Heart right ventricle (tissue), 16 donors: ENCODE results near the gene ELMO1. TPM values are rescaled to one million over a fixed set of nuclear protein-coding genes. Genes with fewer than 3 reads are reported as not detected.

ENCODE experiments used
- ATAC-seq, 8 donors: fragments of 200-7000 bp; cut with Tn5 transposase; one replicate each; pipeline ENCODE4 v1.9.1; 2020; ENCODE audit warnings: mild to moderate bottlenecking in 8 of 8, moderate library complexity in 8 of 8, moderate number of reproducible peaks in 1 of 8
- DNase-seq, 2 donors: peaks; one replicate each; pipeline ENCODE4 v3.0.0-alpha.2; 2020
- H3K27ac ChIP-seq, 10 donors: fragments of 200-600 bp; sonication (generic) in 2 of 10; one replicate each; pipeline versions ENCODE4 v1.5.0 to v1.8.0; 2020 to 2022; ENCODE audit warnings: mild to moderate bottlenecking in 3 of 10
- H3K27me3 ChIP-seq, 7 donors: fragments of 200-600 bp; one replicate each; pipeline ENCODE4 v1.8.0; 2021 to 2022; ENCODE audit warnings: mild to moderate bottlenecking in 2 of 7
- H3K36me3 ChIP-seq, 9 donors: fragments of 200-600 bp; sonication (generic) in 1 of 9; one replicate each; pipeline versions ENCODE4 v1.5.0 to v1.8.0; 2020 to 2022; ENCODE audit warnings: mild to moderate bottlenecking in 2 of 9
- H3K4me1 ChIP-seq, 9 donors: fragments of 200-600 bp; sonication (generic) in 1 of 9; one replicate each; pipeline versions ENCODE4 v1.5.0 to v1.8.0; 2020 to 2022; ENCODE audit warnings: mild to moderate bottlenecking in 4 of 9
- H3K4me3 ChIP-seq, 10 donors: fragments of 200-600 bp; sonication (generic) in 2 of 10; one replicate each; pipeline versions ENCODE4 v1.5.0 to v1.8.0; 2020 to 2022; ENCODE audit warnings: mild to moderate bottlenecking in 7 of 10, moderate library complexity in 2 of 10
- H3K9me3 ChIP-seq, 11 donors: fragments of 200-600 bp in 10 of 11; sonication (generic) in 2 of 11; one replicate each; pipeline versions ENCODE4 v1.5.0 to v1.8.0; 2013 to 2022; ENCODE audit warnings: mild to moderate bottlenecking in 2 of 11, control low read depth in 1 of 11, moderate library complexity in 1 of 11
- WGBS, 2 donors: extraction: QIAGEN DNeasy Blood & Tissue Kit; methylation state at CpG; one replicate each; pipeline ENCODE4 v1.1.7; 2013; ENCODE audit warnings: inconsistent platforms in 1 of 2; 5-methylcytosine and 5-hydroxymethylcytosine counted together
- intact Hi-C, 10 donors: fragments of 100-400 bp; cut with DNase I; formaldehyde crosslinking; loops; one replicate each; pipeline versions ENCODE4 v1.11.1 to v1.14.2; 2022
- polyA plus RNA-seq, 2 donors: library from polyadenylated mRNA; stranded (reverse); fragments of 200-250 nt; gene quantifications; one replicate each; pipeline ENCODE4 v1.2.3, GENCODE V29; 2013
- total RNA-seq, 10 donors: library from RNA; stranded (reverse); fragmentation: NEBNext Ultra II Directional in 3 of 10; extraction: Animal tissue kit (Norgen Biotek cat#: 25700) in 3 of 10; gene quantifications; one replicate each; pipeline versions ENCODE4 v1.2.1 to v1.2.4, GENCODE V29; 2021 to 2023
- TF ChIP-seq, protein P1 (sequence below), 9 donors: fragments of 200-600 bp; sonication (generic) in 2 of 9; IDR thresholded peaks; one replicate each; pipeline versions ENCODE4 v1.5.0 to v1.8.0; 2021 to 2022; ENCODE audit warnings: antibody characterized with exemption in 9 of 9, mild to moderate bottlenecking in 5 of 9, moderate library complexity in 1 of 9
- donor health status: Arrhythmogenic right ventricular cardiomyopathy.
- donor health status: ischemic (EF 13 %, LVEDD 7.1; RV severe dilation, severe dysfunction).
- donor health status: healthy with polysubstance abuse.
- donor health status: DM: no; HTN: yes; CAD: no.
- donor health status: DM: no; HTN: no; CAD: no.
- donor health status: ischemic (EF 25% LVEDD 6.9; RV normal size, moderate dysfunction).
- donor health status: ischemic (EF 25% LVEDD 5.7; RV mildly dilated, moderate dysfunction).
- donor health status: healthy.
- donor health status: DM: yes; HTN: yes; CAD: no.
- donor health status: Ischemic cardiomyopathy.
- donor health status: ischemic (EF 35%, LVEDD 5.7; RV mildly dilated, moderate dysfunction).
- donor health status: nonischemic (EF 11% LVEDD 7.7; RV severe dilation, severe dysfunction).
- donor health status: DM: yes; HTN: yes; CAD: no.
- donor health status: PGD.
- donor health status: ischemic (EF 29% LVEDD 5.4; RV normal size, mild dysfunction).
- donor health status: nonischemic (EF 23%, LVEDD 6.1; RV moderate dilation, normal function).

ELMO1 gene
- total and polyA plus RNA-seq, 12 donors = 8.5 to 18.0 (median 13.9) TPM

GRCh38 chr7:37129035-37129425 is 319.6 kb downstream of the ELMO1 start:
- peak overlapping the region in 1 of 10 donors; percentile 7 for H3K27ac ChIP-seq
- peak in 1 of 8 donors; percentile 25 for ATAC-seq
- TF ChIP-seq, protein P1, sequence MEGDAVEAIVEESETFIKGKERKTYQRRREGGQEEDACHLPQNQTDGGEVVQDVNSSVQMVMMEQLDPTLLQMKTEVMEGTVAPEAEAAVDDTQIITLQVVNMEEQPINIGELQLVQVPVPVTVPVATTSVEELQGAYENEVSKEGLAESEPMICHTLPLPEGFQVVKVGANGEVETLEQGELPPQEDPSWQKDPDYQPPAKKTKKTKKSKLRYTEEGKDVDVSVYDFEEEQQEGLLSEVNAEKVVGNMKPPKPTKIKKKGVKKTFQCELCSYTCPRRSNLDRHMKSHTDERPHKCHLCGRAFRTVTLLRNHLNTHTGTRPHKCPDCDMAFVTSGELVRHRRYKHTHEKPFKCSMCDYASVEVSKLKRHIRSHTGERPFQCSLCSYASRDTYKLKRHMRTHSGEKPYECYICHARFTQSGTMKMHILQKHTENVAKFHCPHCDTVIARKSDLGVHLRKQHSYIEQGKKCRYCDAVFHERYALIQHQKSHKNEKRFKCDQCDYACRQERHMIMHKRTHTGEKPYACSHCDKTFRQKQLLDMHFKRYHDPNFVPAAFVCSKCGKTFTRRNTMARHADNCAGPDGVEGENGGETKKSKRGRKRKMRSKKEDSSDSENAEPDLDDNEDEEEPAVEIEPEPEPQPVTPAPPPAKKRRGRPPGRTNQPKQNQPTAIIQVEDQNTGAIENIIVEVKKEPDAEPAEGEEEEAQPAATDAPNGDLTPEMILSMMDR (IDR thresholded peaks at IDR 0.05) = no peak
- WGBS, 2 donors = 89 to 98% methylated on average over 4 of the region's 4 CpGs
- peaks cover 0 to 13% (median 0%) of the 10 kb centered on the region in 11 donors for H3K9me3 ChIP-seq
- H3K4me1 ChIP-seq = peaks cover 3 to 20% (median 13%) of the 10 kb centered on the region in 9 donors
- H3K36me3 ChIP-seq = peaks cover 0 to 22% (median 0%) of the 10 kb centered on the region in 9 donors
- H3K27me3 ChIP-seq = no peaks in the 10 kb centered on the region
- H3K4me3 ChIP-seq = no peak overlapping the region
- no peak for DNase-seq
- intact Hi-C loops = no loop called here

- DNase-seq = peak in 1 of 2 donors; percentile 13
- peaks cover 0 to 13% (median 0%) of the 10 kb centered on the region in 11 donors for H3K9me3 ChIP-seq
- TF ChIP-seq, protein P1 (IDR thresholded peaks at IDR 0.05) = no peak
- no peaks in the 10 kb centered on the region for H3K27me3 ChIP-seq
- peaks cover 3 to 20% (median 13%) of the 10 kb centered on the region in 9 donors for H3K4me1 ChIP-seq
- no peak overlapping the region for H3K4me3 ChIP-seq
- peaks cover 0 to 21% (median 0%) of the 10 kb centered on the region in 9 donors for H3K36me3 ChIP-seq
- WGBS, 2 donors = 85 to 90% methylated on average over 4 of the region's 4 CpGs
- ATAC-seq = peak in 5 of 8 donors; percentile 35 to 63 (median 42)
- peak overlapping the region in 1 of 10 donors; percentile 7 for H3K27ac ChIP-seq
- intact Hi-C loops = no loop called here
These were observed 320.2 kb downstream of the ELMO1 start for GRCh38 chr7:37128327-37129034.

DNA sequence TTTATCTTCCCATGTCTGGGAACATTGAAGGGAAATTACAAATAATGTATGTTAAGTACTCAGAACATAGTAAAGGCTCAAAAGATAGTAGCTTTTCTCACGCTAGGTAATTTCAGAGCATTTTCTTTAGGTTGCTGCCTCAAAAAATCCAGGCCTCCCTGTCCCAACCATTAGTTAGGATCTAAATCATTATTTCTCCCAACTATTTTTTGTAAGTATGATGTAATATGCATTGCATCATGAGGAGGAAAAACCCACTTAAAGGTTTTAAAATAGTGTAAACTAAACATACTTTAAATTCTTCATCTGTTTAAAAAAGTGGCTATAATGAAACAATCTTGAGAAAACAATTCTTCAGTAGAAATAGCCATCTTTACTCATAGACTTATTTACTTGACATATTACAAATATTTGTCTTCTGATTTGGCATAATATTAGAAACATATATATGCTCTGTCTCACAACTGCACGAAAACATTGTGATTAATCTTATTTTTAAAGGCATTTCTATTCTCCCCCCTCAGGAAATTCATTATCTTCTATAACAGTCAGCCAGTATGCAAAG is 329.3 kb downstream of the ELMO1 start:
- H3K4me1 ChIP-seq = peaks cover 0 to 12% (median 0%) of the 10 kb centered on the region in 9 donors
- intact Hi-C loops = no loop called here
- ATAC-seq (no peak), DNase-seq (no peak)
- TF ChIP-seq, protein P1 (IDR thresholded peaks at IDR 0.05) = no peak
- WGBS, 2 donors = 83 to 94% methylated on average over 2 of the region's 2 CpGs
- H3K4me3 ChIP-seq = no peak overlapping the region
- H3K9me3 ChIP-seq = peaks cover 0 to 4% (median 0%) of the 10 kb centered on the region in 11 donors
- H3K36me3 ChIP-seq = no peaks in the 10 kb centered on the region
- H3K27ac ChIP-seq = no peak overlapping the region
- H3K27me3 ChIP-seq = no peaks in the 10 kb centered on the region

GRCh38 chr7:37118004-37118403 is 330.7 kb downstream of the ELMO1 start:
- intact Hi-C loops = no loop called here
- no peaks in the 10 kb centered on the region for H3K36me3 ChIP-seq
- no peak for ATAC-seq
- H3K27me3 ChIP-seq = no peaks in the 10 kb centered on the region
- H3K9me3 ChIP-seq = peaks cover 0 to 4% (median 0%) of the 10 kb centered on the region in 11 donors
- no peak for DNase-seq
- peaks cover 0 to 12% (median 0%) of the 10 kb centered on the region in 9 donors for H3K4me1 ChIP-seq
- no peak overlapping the region for H3K27ac ChIP-seq
- TF ChIP-seq, protein P1 (IDR thresholded peaks at IDR 0.05) = no peak
- no peak overlapping the region for H3K4me3 ChIP-seq
- WGBS, 2 donors = 66 to 74% methylated on average over 6 of the region's 6 CpGs
